NCI-H82 (cell line): ENCODE results near the gene TMEM185A.
"Not testable (repeated sequence)": the region's sequence is repeated elsewhere in the genome, so short reads cannot be mapped to it uniquely, and the experiment has no call there.

ENCODE experiments used
- DNase-seq: peaks from one replicate; lab custom pipeline; 2025; lab: John Stamatoyannopoulos, UW

The TMEM185A gene

GRCh38 chrX:149619662-149620061 is 11.9 kb downstream of the TMEM185A start:
- not testable (repeated sequence) for DNase-seq

GRCh38 chrX:149618871-149619270 is 12.7 kb downstream of the TMEM185A start:
- DNase-seq, result no peak

- DNase-seq, result no peak
Measured at GRCh38 chrX:149611623-149612175, 19.9 kb downstream of the TMEM185A start.

GRCh38 chrX:149610511-149610910 is 21.1 kb downstream of the TMEM185A start:
- no peak for DNase-seq

- DNase-seq, result no peak
Measured at GRCh38 chrX:149607699-149608098, 23.9 kb downstream of the TMEM185A start.

DNA sequence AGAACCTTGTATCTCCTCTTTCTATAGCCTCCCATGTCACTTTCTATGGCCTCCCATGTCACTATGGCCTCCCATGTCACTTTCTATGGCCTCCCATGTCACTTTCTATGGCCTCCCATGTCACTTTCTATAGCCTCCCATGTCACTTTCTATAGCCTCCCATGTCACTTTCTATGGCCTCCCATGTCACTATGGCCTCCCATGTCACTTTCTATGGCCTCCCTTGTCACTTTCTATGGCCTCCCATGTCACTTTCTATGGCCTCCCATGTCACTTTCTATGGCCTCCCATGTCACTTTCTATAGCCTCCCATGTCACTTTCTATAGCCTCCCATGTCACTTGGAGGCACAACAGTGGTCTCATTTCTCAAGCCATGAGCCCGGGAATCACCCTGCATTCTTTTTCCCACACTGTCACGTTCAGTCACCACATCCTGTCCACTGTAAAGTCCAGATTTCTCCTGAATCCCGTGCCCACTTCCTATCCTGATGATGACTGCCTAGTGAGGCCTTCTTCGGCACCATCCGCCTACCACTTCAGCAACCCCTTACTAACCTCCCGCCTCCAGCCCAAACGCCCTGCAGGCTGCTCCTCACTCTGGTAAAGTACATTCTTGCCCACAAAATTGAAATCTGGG is 26.2 kb downstream of the TMEM185A start:
- DNase-seq, result not testable (repeated sequence)

DNA sequence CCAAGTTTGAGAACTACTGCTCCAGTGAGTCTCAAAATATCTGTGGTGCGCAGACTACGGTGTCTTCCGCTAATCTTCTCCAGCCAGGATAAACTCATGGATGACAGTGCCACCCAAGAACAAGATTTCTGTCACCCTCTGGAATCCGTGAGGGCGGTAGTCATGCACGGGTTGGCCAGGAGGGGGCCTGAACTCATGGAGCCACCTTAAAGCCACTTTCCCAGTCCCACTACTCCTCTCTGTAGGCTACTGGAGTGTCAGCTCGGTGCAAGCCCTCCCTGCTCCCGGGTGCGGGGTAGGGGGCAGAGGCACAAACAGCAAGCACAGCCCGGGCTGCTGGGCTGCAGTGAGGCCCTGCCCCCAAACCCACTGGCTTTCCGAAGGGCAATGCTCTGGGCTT is 33.0 kb downstream of the TMEM185A start:
- not testable (repeated sequence) for DNase-seq

GRCh38 chrX:149595943-149596342 is 35.6 kb downstream of the TMEM185A start:
- DNase-seq, result not testable (repeated sequence)

GRCh38 chrX:149595214-149595613 is 36.4 kb downstream of the TMEM185A start, which contains the start of gene HSFX2:
Gene HSFX2, minus strand, starts transcription at chrX:149595314. Its CDS starts 614 bp downstream, at chrX:149594700.
- not testable (repeated sequence) for DNase-seq

DNA sequence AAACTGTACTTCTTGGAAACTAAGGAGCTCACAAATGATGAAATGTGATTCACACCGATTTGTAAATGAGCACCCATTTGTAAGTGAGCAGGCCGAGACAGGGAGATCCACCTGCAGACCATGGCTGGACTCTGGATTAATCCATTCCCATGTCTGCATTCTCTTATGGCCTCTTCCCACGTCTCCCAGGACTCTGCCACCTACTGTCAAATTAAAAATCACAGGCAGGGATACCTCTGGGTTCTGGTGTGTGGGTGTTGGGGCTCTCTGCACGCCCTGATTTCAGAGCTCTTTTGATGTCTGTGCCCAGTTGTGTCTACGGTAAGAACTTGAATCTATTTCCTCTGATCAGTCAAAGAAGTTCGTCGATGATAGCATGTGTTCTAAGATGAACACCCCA is 40.6 kb downstream of the TMEM185A start:
- DNase-seq, result not testable (repeated sequence)

DNA sequence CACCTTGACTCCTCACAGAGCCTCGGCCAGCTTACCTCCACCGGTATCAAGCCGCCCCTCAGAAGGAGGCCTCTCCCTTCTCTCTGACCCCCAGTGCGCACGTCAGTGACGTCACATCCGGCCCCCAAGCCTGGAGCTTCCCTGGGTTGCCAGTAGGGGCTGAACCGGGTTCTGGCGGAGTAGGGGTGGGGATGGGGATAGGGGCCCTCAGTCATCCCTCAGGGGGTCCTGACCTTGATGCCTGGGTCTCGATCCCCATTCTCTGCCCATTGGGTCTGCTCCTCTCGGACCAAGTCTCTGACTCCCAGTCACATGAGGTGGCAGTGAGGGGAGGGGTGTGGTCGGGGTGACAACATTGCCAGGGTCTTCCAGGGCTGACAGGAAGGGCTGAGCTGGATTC is 44.2 kb downstream of the TMEM185A start, which contains the start of gene MAGEA9B:
TSS of gene MAGEA9B (minus strand) at position 101 of the 400 bp plus-strand sequence. CDS start 4,280 bp downstream, outside the sequence.
- DNase-seq, result not testable (repeated sequence)

DNA sequence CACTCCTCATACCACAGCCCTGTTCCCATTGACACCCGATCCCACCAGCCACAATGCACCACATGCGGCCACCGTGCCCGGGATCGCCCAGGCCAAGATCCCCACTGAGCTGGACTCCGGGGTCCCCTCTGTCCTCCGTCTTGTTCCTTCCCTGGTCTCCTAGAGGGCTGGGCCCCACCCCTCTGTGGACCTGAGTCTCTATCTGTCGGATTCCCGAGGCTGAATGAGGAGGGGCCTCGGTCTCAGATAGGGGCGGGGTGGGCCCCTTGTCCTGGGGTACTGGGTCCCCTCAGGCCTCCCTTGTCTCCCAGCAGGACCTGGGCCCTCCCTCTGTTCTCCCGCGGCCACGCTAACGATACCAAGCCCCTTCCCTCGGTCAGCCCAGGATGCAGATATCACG is 46.0 kb downstream of the TMEM185A start:
- DNase-seq, result not testable (repeated sequence)

GRCh38 chrX:149573456-149573855 is 58.1 kb downstream of the TMEM185A start:
- DNase-seq, result not testable (repeated sequence)

DNA sequence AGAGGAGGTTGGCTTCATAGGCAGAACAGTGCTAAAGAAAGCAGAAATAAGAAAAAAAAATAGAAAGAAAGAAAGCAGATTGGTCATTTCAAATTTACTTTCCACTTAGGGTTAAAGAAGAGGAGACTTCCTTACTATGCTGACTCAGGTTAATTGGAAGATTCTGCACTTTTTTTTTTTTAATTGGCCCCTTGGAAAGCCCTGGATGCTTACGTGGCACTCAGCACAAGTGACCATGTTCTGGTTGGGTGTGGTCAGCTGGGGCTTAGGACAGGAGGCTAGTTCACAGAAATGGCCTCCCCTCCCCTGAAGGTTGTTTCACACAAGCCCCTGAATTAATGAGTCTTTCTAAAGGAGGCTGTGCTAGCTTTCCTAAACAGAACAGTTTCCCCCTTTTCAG is 58.8 kb downstream of the TMEM185A start:
- DNase-seq, result no peak

DNA sequence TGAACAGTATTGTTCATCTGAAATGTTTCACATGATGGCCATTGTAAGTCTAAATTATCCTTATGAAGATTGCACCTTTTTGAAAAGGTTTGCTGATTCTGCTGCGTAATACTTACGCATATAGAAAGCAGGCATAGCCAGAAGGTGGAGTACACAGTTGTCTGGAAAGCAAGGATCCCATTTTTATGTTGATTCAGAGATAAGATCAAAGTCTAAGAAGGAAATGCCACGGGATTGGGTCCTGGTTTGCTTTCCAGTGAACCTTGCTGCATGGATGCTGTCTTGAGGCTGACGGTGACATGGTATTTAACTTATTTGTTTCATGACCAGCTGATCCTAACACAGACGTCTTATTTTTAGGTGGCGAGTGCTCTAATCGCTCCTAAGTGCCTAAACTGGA is 59.8 kb downstream of the TMEM185A start:
- no peak for DNase-seq

GRCh38 chrX:149570668-149571067 is 60.9 kb downstream of the TMEM185A start:
- no peak for DNase-seq

- DNase-seq, result no peak
Measured at GRCh38 chrX:149569770-149570169, 61.8 kb downstream of the TMEM185A start.

GRCh38 chrX:149568701-149569296 is 62.8 kb downstream of the TMEM185A start:
- DNase-seq, result no peak

DNA sequence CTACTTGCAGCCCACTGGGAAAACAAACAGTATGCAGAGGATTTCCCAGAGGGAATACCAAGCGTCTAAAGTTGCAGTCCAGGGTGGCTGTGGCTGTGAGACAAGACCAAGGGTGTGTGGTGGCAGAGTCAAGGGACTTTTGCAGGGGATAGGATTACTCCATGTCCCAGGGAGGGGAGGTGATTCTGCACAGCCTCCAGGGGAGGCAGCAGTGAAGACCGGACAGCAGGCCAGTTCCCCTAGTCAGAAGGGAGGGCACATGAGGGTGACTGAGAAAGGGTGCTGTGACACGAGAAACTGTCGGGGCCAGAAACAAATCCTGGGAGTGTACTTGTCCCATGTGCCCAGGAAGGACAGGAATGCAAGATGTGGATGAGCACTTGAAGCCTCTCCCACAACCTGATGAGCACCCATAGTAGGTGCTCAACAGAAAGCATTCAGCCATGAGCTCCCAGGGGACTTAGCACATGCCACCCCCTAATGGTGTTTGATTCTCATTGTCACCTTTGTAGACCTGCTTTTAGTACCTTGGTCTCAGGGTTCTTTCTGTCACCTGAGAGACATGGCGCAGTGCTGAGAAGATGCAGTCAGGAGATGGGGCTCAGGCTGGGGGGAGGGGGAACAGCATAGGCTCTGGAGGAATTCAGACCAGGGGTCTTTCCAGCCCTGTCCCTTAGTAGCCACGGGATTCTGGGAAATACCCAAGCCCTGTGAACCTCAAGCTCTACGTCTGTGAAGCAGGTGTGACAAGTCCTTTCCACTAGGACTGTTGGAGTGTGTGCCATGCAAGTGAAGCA is 63.8 kb downstream of the TMEM185A start:
- DNase-seq, result no peak

DNA sequence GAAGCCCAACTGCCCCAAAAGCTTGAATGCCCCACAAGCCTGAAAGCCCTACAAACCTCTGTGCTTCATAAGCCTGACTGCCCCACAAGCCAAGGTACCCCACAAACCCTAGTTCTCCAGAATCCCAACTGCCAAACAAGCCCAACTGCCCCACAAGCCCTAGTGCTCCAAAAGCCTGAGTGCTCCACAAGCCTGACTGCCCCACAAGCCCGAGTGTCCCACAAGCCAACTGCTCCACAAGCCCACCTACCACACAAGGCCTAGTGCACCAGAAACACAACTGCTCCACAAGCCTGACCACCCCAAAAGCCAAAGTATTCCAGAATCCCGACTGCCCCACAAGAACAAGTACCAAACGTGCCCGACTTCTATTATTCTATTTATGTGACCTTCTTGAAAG is 68.2 kb downstream of the TMEM185A start:
- no peak for DNase-seq

- not testable (repeated sequence) for DNase-seq
Measured at GRCh38 chrX:149555251-149555650, 76.3 kb downstream of the TMEM185A start.

DNA sequence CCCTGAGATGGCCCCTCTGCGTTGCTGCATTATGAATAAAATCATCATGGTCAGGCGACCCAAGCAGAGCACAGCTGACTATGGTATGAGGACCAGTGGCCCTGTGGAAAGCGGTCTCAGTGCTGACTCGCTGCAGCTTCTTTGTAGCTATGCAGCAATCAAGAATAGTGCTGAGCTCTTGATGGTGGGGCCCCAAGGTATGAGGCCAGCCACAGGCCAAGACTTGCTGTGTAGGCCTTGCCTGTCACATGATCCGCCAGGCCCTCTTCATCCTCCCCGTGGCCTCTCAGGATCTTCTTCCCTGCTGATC is 79.7 kb downstream of the TMEM185A start:
- DNase-seq, result not testable (repeated sequence)
